UCSD-AML1 (cell line): ENCODE measurements around the gene VSIG10.
"Not testable (repeated sequence)": the region's sequence is repeated elsewhere in the genome, so short reads cannot be mapped to it uniquely, and the experiment has no call there.

Experiments used
- DNase-seq: peaks from one replicate; lab custom pipeline; 2025; ENCODE audit not compliant: unreplicated experiment; lab: John Stamatoyannopoulos, UW

The VSIG10 gene

GRCh38 chr12:118103601-118104382 lies at the start of gene VSIG10:
Gene VSIG10 (minus strand): TSS chr12:118104011. CDS start chr12:118103671, 340 bp downstream.
- peak; percentile 66 for DNase-seq

DNA sequence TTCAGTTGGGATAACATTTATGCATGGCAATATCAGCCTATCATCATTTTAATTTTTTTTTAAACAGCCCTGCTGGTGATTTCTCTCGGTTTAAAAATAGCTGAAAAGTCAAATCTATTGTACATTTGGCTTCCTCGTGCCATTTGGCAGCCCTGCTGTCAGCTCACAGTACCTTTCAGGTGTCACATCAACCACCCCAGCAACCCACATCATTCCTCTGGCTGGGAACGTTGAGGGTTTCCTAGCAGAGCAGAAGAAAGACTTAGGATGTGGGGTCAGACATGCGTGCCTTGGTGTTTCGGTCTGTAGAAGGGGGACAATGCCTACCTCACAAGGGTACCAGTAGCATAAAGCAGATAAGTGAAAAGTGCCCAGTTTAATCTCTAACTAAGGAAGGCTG lies 47.9 kb upstream of the VSIG10 start:
- DNase-seq, result no peak

GRCh38 chr12:118150625-118151024 lies 46.8 kb upstream of the VSIG10 start:
- DNase-seq, result no peak

DNA sequence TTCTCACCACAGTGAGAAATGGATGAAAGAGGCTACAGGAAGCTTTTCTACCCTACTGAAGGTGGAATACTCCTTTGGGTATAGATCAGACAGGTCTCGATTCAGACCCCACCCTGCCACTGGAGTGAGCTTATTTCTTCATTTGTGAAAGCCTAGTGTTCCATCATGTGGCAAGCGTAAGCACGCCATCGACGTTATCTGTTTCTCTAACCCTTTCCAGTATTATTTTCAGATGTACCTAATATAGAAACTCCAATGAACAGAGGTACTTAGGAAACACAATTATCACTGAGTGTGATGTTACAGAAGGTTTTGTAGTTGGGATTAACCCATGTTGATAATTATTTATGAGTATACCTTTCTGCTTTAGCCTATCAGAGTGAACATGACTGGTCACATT lies 44.5 kb upstream of the VSIG10 start:
- DNase-seq, result no peak

- no peak for DNase-seq
These were observed 42.0 kb upstream of the VSIG10 start for GRCh38 chr12:118145798-118146156.

DNA sequence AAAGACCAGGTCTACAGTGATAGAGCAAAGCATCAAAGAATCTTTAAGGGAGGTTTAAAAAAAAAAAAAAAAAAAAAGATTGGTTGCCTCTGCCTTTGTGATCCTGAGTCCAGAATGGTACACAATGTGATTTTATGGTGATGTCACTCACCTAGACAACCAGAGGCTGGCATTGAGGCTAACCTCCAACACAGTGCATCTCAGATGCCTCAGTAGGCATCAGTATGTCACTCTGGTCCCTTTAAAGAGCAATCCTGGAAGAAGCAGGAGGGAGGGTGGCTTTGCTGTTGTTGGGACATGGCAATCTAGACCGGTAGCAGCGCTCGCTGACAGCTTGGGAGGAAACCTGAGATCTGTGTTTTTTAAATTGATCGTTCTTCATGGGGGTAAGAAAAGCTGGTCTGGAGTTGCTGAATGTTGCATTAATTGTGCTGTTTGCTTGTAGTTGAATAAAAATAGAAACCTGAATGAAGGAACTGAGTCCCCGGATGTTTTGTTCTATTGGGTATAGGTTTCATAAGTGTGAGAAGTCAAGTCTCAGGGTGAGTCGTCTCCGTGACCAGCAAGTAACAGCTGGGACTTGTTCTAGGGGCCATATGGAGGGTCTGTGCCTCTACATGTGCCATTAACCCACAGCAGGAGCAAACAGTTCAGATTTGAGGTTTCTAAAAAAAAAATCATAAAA lies 41.4 kb upstream of the VSIG10 start:
- DNase-seq, result no peak

- DNase-seq, result no peak
These were observed 40.7 kb upstream of the VSIG10 start for GRCh38 chr12:118144499-118144898.

DNA sequence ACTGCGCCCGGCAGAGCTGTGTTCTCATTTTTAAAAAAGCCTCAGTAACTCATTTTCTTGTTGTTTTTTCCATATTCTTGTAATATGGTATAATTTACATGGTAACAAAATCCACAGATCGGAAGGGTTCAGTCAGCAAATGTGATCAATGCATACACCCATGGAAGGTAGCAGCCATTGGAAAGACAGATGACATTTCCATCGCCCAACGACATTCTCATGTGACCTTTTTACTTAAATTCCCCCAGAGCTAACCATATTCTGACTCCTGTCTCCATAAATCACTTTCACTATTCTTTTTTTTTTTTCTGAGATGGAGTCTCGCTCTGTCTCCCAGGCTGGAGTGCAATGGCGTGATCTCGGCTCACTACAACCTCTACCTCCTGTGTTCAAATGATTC lies 37.0 kb upstream of the VSIG10 start:
- no peak for DNase-seq

DNA sequence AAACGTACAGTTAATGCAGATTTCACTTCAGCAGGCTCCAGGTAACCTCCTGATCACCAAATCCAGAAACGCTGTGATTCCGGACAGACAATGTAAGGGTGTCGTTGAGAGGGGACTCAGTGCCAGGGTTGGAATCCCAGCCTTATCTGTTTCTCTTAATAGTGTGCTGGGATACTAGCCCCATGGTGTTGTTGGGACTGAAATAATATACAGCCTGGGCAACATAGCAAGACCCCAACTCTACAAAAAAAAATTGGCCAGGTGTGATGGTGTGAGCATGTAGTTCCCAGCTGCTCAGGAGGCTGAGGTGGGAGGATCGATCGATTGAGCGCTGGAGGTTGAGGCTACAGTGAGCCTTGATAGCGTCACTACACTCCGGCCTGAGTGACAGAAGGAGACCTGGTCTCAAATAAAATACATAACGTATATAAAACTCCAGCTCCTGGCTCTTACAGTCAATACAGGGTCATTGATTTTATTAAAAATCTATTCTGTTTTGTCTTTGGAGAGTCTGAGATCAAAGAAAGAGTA lies 33.4 kb upstream of the VSIG10 start:
- DNase-seq, result no peak

DNA sequence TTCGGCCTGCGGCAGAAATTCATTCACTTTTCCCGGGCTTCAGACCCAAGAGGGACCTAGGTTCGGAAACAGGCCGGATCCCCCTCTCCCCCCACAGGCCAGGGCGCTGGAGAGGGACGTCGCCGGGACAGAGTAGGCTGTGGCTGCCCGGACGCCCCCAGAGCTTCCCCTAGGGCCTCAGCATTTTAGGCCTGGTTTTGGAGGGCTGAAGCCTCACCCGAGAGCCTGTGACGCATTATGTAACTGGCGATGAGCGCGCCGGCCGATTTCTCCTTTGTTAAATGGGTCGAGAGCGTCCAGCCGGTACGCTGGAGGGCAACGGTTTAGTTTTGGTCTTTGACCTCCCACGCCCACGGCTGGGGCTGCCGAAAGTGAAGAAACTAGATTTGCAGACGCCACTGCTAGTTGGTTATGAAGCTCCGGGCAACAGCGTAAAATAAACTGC lies 32.8 kb upstream of the VSIG10 start:
- DNase-seq, result peak; percentile 32

DNA sequence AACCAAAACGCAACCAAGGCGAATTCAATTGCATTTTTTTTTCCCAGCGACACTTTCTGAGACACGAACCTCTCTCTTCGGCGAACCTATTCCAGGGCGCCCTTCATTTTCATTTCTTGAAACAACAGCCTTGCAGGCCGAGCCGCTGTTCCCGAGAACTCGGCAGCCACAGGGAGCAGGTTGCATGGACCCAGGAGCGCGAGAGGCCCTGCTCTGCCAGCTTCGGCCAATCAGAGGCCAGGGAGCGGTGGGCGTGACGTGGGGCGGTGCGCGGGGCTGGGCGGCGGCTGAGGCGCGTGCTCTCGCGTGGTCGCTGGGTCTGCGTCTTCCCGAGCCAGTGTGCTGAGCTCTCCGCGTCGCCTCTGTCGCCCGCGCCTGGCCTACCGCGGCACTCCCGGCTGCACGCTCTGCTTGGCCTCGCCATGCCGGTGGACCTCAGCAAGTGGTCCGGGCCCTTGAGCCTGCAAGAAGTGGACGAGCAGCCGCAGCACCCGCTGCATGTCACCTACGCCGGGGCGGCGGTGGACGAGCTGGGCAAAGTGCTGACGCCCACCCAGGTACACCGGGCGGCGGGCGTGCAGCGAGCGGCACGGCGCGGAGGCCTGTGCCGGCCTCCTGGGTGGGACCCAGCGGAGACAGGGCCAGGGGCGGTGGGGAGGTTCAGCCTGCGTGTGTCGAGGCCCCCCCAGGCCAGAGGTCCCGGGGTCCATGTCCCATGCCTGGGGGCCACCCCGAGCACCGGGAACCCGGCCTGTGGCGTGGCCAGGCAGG lies 32.2 kb upstream of the VSIG10 start, which contains the start of gene PEBP1:
Gene PEBP1, plus strand, starts transcription at position 337 of the 771 bp plus-strand sequence. Its CDS starts 86 bp downstream, at position 423.
- DNase-seq, result peak; percentile 95

GRCh38 chr12:118129436-118129835 lies 25.6 kb upstream of the VSIG10 start:
- not testable (repeated sequence) for DNase-seq

DNA sequence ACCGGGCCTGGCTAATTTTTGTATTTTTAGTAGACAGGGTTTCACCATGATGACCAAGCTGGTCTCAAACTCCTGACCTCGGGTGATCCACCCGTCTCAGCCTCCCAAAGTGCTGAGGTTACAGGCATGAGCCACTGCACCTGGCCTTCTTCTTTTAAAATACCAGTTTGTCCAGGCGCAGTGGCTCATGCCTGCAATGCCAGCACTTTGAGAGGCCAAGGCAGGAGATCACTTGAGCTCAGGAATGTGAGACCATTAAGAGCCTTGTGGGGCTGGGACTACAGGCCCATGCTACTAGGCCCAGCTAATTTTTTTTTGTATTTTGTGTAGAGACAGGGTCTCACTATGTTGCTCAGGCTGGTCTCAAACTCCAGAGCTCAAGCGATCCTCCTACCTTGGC lies 24.1 kb upstream of the VSIG10 start:
- no peak for DNase-seq

DNA sequence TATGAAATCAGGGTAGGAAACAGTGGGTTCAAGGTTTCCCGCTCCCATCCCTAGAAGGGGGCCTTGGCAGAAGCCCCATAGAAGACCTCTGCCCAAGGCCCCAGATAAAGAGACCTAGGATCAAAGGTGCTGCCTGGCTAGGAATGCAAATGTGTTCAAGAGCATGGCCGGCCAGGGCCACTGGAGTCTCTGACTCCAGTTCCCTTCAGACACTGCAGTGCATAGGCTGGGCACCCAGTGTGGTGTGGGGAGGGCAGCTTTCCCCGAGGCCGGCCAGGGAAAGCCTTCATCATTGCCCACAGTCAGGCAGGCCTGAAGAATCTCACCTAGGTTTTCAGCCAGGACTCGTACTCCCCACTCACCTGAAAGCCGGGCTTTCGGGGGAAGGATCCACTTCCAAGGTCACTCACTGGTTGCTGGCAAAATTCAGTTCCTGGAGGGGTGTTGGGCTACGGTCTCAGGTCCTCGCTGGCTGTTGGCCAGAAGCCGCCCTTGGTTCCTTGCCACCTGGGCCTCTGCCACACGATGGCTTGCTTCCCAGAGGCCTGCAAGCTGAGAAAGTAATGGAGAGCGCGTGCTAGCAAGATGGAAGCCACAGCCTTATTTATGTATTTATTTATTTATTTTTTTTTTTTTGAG lies 22.4 kb upstream of the VSIG10 start:
- DNase-seq, result no peak

DNA sequence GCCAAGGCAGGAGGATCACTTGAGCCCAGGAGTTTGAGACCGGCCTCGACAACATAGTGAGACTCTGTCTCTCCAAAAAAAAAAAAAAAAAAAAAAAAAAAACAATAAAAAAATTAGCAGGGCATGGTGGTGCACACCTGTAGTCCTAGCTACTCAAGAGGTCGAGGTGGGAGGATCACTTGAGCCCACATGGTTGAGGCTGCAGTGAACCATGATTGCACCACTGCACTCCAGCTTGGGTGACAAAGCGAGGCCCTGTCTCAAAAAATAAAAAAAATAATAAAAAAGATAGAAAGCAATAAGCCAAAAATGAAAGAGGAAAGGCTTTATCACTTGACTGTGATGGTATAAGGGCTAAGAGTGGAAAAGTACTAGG lies 21.9 kb upstream of the VSIG10 start:
- DNase-seq, result no peak

GRCh38 chr12:118124333-118124874 lies 20.6 kb upstream of the VSIG10 start:
- no peak for DNase-seq

DNA sequence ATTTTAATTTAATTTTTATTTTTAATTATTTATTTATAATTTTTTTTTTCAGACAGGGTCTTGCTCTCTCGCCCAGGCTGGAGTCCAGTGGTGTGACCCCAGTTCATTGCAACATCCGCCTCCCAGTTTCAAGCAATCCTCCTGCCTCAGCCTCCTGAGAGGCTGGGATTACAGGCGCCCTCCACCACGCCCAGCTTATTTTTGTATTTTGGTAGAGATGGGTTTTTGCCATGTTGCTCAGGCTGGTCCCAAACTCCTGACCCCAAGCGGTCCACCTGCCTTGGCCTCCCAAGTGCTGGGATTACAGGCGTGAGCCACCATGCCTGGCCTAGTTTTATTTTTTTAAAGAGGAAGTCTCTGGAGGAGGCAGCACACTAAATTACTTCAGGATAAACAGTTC lies 18.5 kb upstream of the VSIG10 start:
- DNase-seq, result no peak

DNA sequence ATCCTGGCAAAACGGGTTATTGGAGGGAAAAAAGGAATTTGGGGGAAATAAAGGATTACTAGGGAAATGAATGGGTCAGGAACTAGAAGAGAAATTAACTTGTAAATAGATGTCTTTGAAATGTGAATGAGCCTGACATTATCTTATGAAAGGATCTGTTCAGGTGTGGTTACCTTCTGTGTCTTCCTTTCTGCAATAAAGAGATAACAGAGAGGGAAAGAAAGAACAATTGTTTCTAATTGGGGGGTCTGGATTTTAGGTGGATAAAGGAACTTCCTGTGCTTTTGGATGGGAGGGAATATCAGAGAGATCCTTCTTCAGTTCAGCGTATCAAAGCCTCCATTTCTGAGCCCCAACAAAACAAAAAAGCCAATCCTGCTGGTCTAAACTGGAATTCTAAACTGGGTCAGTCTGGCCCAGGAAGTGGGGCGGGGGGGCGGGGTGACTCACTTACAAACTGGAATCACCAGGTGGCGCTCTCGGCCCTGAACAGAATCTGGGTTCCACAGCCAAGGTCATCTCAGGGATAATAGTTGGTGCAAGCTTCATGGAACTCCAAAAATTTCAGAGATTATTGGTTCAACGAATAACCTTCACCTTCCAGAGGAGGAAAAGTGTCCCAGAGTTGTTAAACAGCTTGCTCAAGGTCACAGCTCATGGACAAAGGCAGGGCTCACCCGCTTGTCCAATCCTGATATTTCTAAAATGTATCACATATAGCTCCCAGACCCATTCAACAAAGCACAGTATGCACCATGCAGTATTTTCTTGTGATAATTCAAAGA lies 17.0 kb upstream of the VSIG10 start:
- DNase-seq, result peak; percentile 68

- no peak for DNase-seq
These were observed 15.7 kb upstream of the VSIG10 start for GRCh38 chr12:118119449-118119879.

DNA sequence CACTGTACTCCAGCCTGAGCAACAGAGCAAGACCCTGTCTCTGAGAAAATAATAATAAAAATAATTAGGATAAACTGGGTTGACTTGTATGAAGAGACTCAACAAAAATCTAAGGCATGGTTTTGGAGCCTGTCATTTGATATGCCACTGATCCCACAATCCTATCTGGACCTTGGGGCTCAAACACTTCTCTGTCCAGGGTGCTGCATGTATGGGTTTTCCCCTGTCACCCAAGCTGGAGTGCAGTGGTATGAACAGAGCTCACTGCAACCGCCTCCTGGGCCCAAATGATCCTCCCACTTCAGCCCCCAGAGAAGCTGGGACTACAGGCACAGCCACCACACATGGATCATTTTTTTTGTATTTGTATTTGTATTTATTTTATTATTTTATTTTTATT lies 5.3 kb upstream of the VSIG10 start:
- DNase-seq, result no peak
